ENCODE results near the gene ERVH48-1. TPM values are rescaled to one million over a fixed set of nuclear protein-coding genes. Genes with fewer than 3 reads are reported as not detected.

ERVH48-1 gene
- total and polyA plus RNA-seq, 2 of the 8 experiments (the other 6 are each of a cell fraction or from before 2014, with no cell fraction given), result 4.2 to 17.7 TPM

GRCh38 chr21:42900446-42900845 is 25.0 kb downstream of the ERVH48-1 start:
- no peak for FAIRE-seq
- Histone ChIP-seq H4K5ac (ENCODE audit: insufficient read length, low read depth, low read length) (no peak overlapping the region), H4K91ac (replicated peaks; ENCODE audit: insufficient read length, low read length) (no peak overlapping the region), H2AK5ac (ENCODE audit: low read depth, low read length) (no peak overlapping the region), H3K9me3 (ENCODE audit: insufficient read depth in 2 of 2, low read depth in 1 of 2, low read length in 1 of 2) (no peaks in the 10 kb centered on the region), H3K36me3 (ENCODE audit: control insufficient read depth in 2 of 4, insufficient read depth in 4 of 4, low read length in 3 of 4) (peaks cover 19 to 47% (median 32%) of the 10 kb centered on the region in 4 experiments), H3K23ac (ENCODE audit: insufficient read length) (no peak overlapping the region), H3K4ac (replicated peaks; ENCODE audit: insufficient read length, low read depth, low read length) (no peak overlapping the region), H2BK15ac (ENCODE audit: low read length) (no peak overlapping the region), H3K14ac (ENCODE audit: insufficient read length) (no peak overlapping the region), H3K9ac (replicated peaks in 1 of 4; ENCODE audit: extremely low read depth in 1 of 4, low read depth in 3 of 4, low read length in 3 of 4) (no peak overlapping the region), H2BK120ac (replicated peaks; ENCODE audit: low read depth, low read length) (no peak overlapping the region), H2AFZ (ENCODE audit: low read length) (no peak overlapping the region), H3K4me1 (replicated peaks in 1 of 4; ENCODE audit: control insufficient read depth in 3 of 4, insufficient read depth in 4 of 4, low read length in 3 of 4) (no peaks in the 10 kb centered on the region), H2BK20ac (ENCODE audit: low read length) (no peak overlapping the region), H3K27ac (ENCODE audit: low read depth, low read length) (no peak overlapping the region), H3K79me2 (ENCODE audit: control insufficient read depth in 1 of 2, insufficient read depth in 2 of 2, low read length in 2 of 2) (no peaks in the 10 kb centered on the region; a peak in 1 of 4 replicates), H2BK12ac (ENCODE audit: low read depth, low read length) (no peak overlapping the region), H3K4me3 (ENCODE audit: extremely low read depth in 1 of 4, insufficient read depth in 2 of 4, low read depth in 3 of 4, low read length in 4 of 4) (no peak overlapping the region), H3K56ac (replicated peaks; ENCODE audit: insufficient read length, low read depth, low read length) (no peak overlapping the region), H4K8ac (ENCODE audit: extremely low read depth, insufficient read depth, low read length) (no peak overlapping the region), H4K20me1 (replicated peaks in 1 of 2; ENCODE audit: control insufficient read depth in 1 of 2, insufficient read depth in 2 of 2, low read length in 2 of 2) (peaks cover 0 to 5% of the 10 kb centered on the region in 2 experiments), H2BK5ac (ENCODE audit: low read depth, low read length) (no peak overlapping the region), H3K27me3 (replicated peaks in 1 of 4; ENCODE audit: control insufficient read depth in 3 of 4, extremely low read depth in 1 of 4, insufficient read depth in 3 of 4, low read length in 3 of 4) (no peaks in the 10 kb centered on the region), H3K79me1 (ENCODE audit: low read depth, low read length) (peaks cover 3% of the 10 kb centered on the region; the same call in 1 of the 2 replicates), H3K23me2 (ENCODE audit: low read depth, low read length) (no peaks in the 10 kb centered on the region), H3K18ac (ENCODE audit: extremely low read depth, low read length) (no peak overlapping the region), H3K4me2 (ENCODE audit: insufficient read depth in 1 of 2, low read depth in 2 of 2, low read length in 2 of 2) (no peak overlapping the region)
- CTCF ChIA-PET (ENCODE audit: partially characterized antibody), result interaction anchor here (0.7 to 0.9 kb wide), 2 partner anchors 10 to 71 kb away, joined by 3 read pairs; no protein-coding TSS in a partner anchor
- no peak for DNase-seq (ENCODE audit: low read depth in 1 of 2, low spot score in 2 of 2)
- POLR2A ChIA-PET (ENCODE audit: partially characterized antibody), result interaction anchor here (1.2 to 1.6 kb wide), 3 partner anchors 10 to 21 kb away, joined by 3 to 7 read pairs (median 3); no protein-coding TSS in a partner anchor
- 94% methylated on average over 4 of the region's 4 CpGs; no CpG with 5 or more reads in 1 of the 2 experiments for WGBS, 2 experiments (ENCODE audit: extremely low coverage in 1 of 2, insufficient coverage in 1 of 2, insufficient read length in 1 of 2, insufficient replicate concordance in 2 of 2, low coverage in 1 of 2, low lambda C conversion rate in 2 of 2, missing lambda C conversion rate in 1 of 2)
- TF ChIP-seq SIN3A (conservative IDR thresholded peaks at IDR 0.05 in 1 of 2, IDR thresholded peaks at IDR 0.05 in 1 of 2; ENCODE audit: low read depth in 1 of 2, low read length in 2 of 2), result no peak
- no peak for TF ChIP-seq GABPA (IDR thresholded peaks at IDR 0.05; ENCODE audit: borderline replicate concordance, insufficient read depth, low read length)
- no peak for TF ChIP-seq CHD1 (IDR thresholded peaks at IDR 0.05; ENCODE audit: low read depth, low read length)
- TF ChIP-seq SIRT6 (IDR thresholded peaks at IDR 0.05; ENCODE audit: low read length), result no peak
- TF ChIP-seq RBBP5 (IDR thresholded peaks at IDR 0.05; ENCODE audit: borderline replicate concordance, low read depth, low read length), result no peak
- TF ChIP-seq TBP (IDR thresholded peaks at IDR 0.05; ENCODE audit: low read depth, low read length), result no peak
- no peak for TF ChIP-seq KDM5A (IDR thresholded peaks at IDR 0.05; ENCODE audit: low read length)
- TF ChIP-seq JUND (IDR thresholded peaks at IDR 0.05; ENCODE audit: low read length), result no peak
- TF ChIP-seq KDM4A (IDR thresholded peaks at IDR 0.05; ENCODE audit: low read depth, low read length, severe bottlenecking), result no peak
- TF ChIP-seq MAFK (IDR thresholded peaks at IDR 0.05; ENCODE audit: low read depth, low read length), result no peak
- TF ChIP-seq SP4 (IDR thresholded peaks at IDR 0.05; ENCODE audit: low read length), result no peak
- TF ChIP-seq TAF1 (IDR thresholded peaks at IDR 0.05; ENCODE audit: low read depth, low read length), result no peak
